ENCODE measurements around the gene CCDC34. TPM values are rescaled to one million over a fixed set of nuclear protein-coding genes. Genes with fewer than 3 reads are reported as not detected.
A peak's percentile ranks its signal among the peaks of the same experiment; 100 is the strongest.

The CCDC34 gene
- 1 to 10 TPM in 2 of 3 donors, under 1 TPM in 1; 0.99 to 3.0 (median 1.2) TPM for total RNA-seq
- total RNA-seq (2013), result 3.1 TPM

GRCh38 chr11:27362749-27363575, at the start of gene CCDC34:
Gene CCDC34 (minus strand): TSS chr11:27363215. CDS start chr11:27363194, 21 bp downstream.
- Histone ChIP-seq H3K36me3 (ENCODE audit: control insufficient read depth, insufficient read depth, low read length) (no peaks in the 10 kb centered on the region), H3K9me3 (ENCODE audit: control insufficient read depth, insufficient read depth, low read length) (no peaks in the 10 kb centered on the region), H3K27me3 (ENCODE audit: control insufficient read depth, insufficient read depth, low read length) (no peaks in the 10 kb centered on the region), H3K4me3 (ENCODE audit: low read length) (peak within 1 kb of the TSS; percentile 81), H3K4me1 (ENCODE audit: control insufficient read depth, insufficient read depth, low read length) (peaks cover 5% of the 10 kb centered on the region), H3K27ac (ENCODE audit: low read length) (peak within 1 kb of the TSS; percentile 1)
- H3K27me3 Mint-ChIP-seq (ENCODE audit: low read depth in 2 of 2), result peaks cover 0 to 7% of the 10 kb centered on the region in 2 donors
- peak within 1 kb of the TSS; percentile 89 for H3K4me3 Mint-ChIP-seq
- under 1% methylated on average over 57 of the region's 57 CpGs for WGBS (ENCODE audit: insufficient coverage)
- ATAC-seq, result peak; percentile 96 to 99 (median 99)
- peak; percentile 82 to 96 for DNase-seq
- TF ChIP-seq CTCF (IDR thresholded peaks at IDR 0.05), result no peak
- intact Hi-C loops (cut with micrococcal nuclease), result loop anchor here (1.0 kb wide), 1 partner anchor 143 kb away; the partner anchor contains the start of gene LIN7C
- no peaks in the 10 kb centered on the region for H3K9me3 Mint-ChIP-seq
- H3K27ac Mint-ChIP-seq, result peak within 1 kb of the TSS; percentile 81 to 86
- no peaks in the 10 kb centered on the region for H3K36me3 Mint-ChIP-seq
- H3K4me1 Mint-ChIP-seq, result peaks cover 19 to 23% of the 10 kb centered on the region in 2 donors

- Histone ChIP-seq H3K27ac (ENCODE audit: low read length) (no peak overlapping the region), H3K9me3 (ENCODE audit: control insufficient read depth, insufficient read depth, low read length) (no peaks in the 10 kb centered on the region), H3K4me3 (ENCODE audit: low read length) (no peak overlapping the region), H3K27me3 (ENCODE audit: control insufficient read depth, insufficient read depth, low read length) (no peaks in the 10 kb centered on the region), H3K4me1 (ENCODE audit: control insufficient read depth, insufficient read depth, low read length) (no peaks in the 10 kb centered on the region), H3K36me3 (ENCODE audit: control insufficient read depth, insufficient read depth, low read length) (no peaks in the 10 kb centered on the region)
- DNase-seq, result no peak
- no peaks in the 10 kb centered on the region for H3K9me3 Mint-ChIP-seq
- ATAC-seq, result no peak
- no peaks in the 10 kb centered on the region for H3K4me1 Mint-ChIP-seq
- no peak overlapping the region for H3K27ac Mint-ChIP-seq
- no peak overlapping the region for H3K4me3 Mint-ChIP-seq
- H3K27me3 Mint-ChIP-seq (ENCODE audit: low read depth in 2 of 2), result peaks cover 5 to 6% of the 10 kb centered on the region in 2 donors
- H3K36me3 Mint-ChIP-seq, result no peaks in the 10 kb centered on the region
- TF ChIP-seq CTCF (IDR thresholded peaks at IDR 0.05), result no peak
- intact Hi-C loops (cut with micrococcal nuclease), result no loop called here
Observed at GRCh38 chr11:27412192-27412691, 49.2 kb upstream of the CCDC34 start.

- H3K9me3 Mint-ChIP-seq, result no peaks in the 10 kb centered on the region
- H3K27me3 Mint-ChIP-seq (ENCODE audit: low read depth in 2 of 2), result peaks cover 5 to 6% of the 10 kb centered on the region in 2 donors
- ATAC-seq, result no peak
- no peaks in the 10 kb centered on the region for H3K36me3 Mint-ChIP-seq
- no peak for DNase-seq
- Histone ChIP-seq H3K27ac (ENCODE audit: low read length) (no peak overlapping the region), H3K4me1 (ENCODE audit: control insufficient read depth, insufficient read depth, low read length) (no peaks in the 10 kb centered on the region), H3K9me3 (ENCODE audit: control insufficient read depth, insufficient read depth, low read length) (no peaks in the 10 kb centered on the region), H3K27me3 (ENCODE audit: control insufficient read depth, insufficient read depth, low read length) (no peaks in the 10 kb centered on the region), H3K4me3 (ENCODE audit: low read length) (no peak overlapping the region), H3K36me3 (ENCODE audit: control insufficient read depth, insufficient read depth, low read length) (no peaks in the 10 kb centered on the region)
- H3K4me1 Mint-ChIP-seq, result no peaks in the 10 kb centered on the region
- H3K4me3 Mint-ChIP-seq, result no peak overlapping the region
- no peak for TF ChIP-seq CTCF (IDR thresholded peaks at IDR 0.05)
- H3K27ac Mint-ChIP-seq, result no peak overlapping the region
- intact Hi-C loops (cut with micrococcal nuclease), result no loop called here
Observed at GRCh38 chr11:27411328-27411727, 48.3 kb upstream of the CCDC34 start.
